ENCODE data around the gene SREBF1. TPM values are rescaled to one million over a fixed set of nuclear protein-coding genes. Genes with fewer than 3 reads are reported as not detected.

SREBF1 gene
- total RNA-seq, 4 donors from 2014 or later, result 118 to 226 (median 185) TPM

- Histone ChIP-seq H3K27ac (peak overlapping the region in 3 of 4 donors; percentile 48 to 83 (median 49)), H3K4me1 (peaks cover 7 to 63% (median 13%) of the 10 kb centered on the region in 4 donors), H3K4me3 (no peak overlapping the region), H3K36me3 (no peaks in the 10 kb centered on the region), H3K27me3 (no peaks in the 10 kb centered on the region), H3K9me3 (no peaks in the 10 kb centered on the region)
- no peak for TF ChIP-seq POLR2A (IDR thresholded peaks at IDR 0.05)
- TF ChIP-seq, protein P1, sequence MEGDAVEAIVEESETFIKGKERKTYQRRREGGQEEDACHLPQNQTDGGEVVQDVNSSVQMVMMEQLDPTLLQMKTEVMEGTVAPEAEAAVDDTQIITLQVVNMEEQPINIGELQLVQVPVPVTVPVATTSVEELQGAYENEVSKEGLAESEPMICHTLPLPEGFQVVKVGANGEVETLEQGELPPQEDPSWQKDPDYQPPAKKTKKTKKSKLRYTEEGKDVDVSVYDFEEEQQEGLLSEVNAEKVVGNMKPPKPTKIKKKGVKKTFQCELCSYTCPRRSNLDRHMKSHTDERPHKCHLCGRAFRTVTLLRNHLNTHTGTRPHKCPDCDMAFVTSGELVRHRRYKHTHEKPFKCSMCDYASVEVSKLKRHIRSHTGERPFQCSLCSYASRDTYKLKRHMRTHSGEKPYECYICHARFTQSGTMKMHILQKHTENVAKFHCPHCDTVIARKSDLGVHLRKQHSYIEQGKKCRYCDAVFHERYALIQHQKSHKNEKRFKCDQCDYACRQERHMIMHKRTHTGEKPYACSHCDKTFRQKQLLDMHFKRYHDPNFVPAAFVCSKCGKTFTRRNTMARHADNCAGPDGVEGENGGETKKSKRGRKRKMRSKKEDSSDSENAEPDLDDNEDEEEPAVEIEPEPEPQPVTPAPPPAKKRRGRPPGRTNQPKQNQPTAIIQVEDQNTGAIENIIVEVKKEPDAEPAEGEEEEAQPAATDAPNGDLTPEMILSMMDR (IDR thresholded peaks at IDR 0.05), result no peak
- no peak for DNase-seq
These were observed 57.7 kb downstream of the SREBF1 start for GRCh38 chr17:17779015-17779611.

DNA sequence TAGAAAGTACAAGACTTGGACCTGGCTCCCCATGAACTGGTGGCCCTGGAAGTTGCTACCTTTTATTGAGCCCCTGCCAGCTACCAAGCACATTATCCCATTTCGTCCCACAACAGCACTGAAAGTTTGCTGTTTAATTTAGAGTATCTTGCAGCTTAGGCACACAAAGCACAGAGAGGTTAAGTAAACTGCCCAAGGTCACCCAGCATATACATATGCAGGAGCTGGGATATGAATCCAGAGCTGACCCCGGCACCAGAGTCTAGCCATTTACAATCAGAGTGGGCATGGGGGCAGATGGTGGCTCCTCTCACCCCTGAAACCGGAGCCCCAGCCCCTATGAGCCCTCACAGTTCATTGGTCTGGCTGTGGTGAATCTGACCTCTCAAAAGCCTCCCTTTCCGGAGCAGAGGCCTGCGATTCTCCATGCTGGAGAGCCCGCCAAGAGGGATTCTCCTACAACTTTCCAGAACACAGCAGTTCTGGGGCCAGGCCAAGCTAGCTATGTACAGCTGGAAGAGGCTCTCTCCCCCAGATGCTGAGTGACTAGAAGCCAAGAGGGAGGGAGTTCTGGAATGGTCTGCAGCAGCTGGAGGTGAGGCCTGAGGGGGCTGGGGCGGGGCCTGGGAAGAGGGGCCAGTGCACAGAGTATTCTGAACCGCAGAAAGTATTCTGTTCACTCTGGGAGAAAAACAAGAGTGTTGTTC, 58.3 kb downstream of the SREBF1 start:
- TF ChIP-seq, protein P1 (IDR thresholded peaks at IDR 0.05), result no peak
- TF ChIP-seq POLR2A (IDR thresholded peaks at IDR 0.05), result no peak
- H3K4me3 ChIP-seq, result no peak overlapping the region
- H3K27me3 ChIP-seq, result no peaks in the 10 kb centered on the region
- no peaks in the 10 kb centered on the region for H3K36me3 ChIP-seq
- H3K9me3 ChIP-seq, result no peaks in the 10 kb centered on the region
- peak in 1 of 3 donors; percentile 69 for DNase-seq
- peak overlapping the region in 3 of 4 donors; percentile 49 to 83 (median 67) for H3K27ac ChIP-seq
- H3K4me1 ChIP-seq, result peaks cover 2 to 58% (median 9%) of the 10 kb centered on the region in 4 donors

GRCh38 chr17:17776889-17777288, 59.9 kb downstream of the SREBF1 start:
- no peak for TF ChIP-seq POLR2A (IDR thresholded peaks at IDR 0.05)
- TF ChIP-seq, protein P1 (IDR thresholded peaks at IDR 0.05), result no peak
- Histone ChIP-seq H3K27ac (no peak overlapping the region), H3K9me3 (no peaks in the 10 kb centered on the region), H3K36me3 (no peaks in the 10 kb centered on the region), H3K4me3 (no peak overlapping the region), H3K4me1 (peaks cover 0 to 43% (median 4%) of the 10 kb centered on the region in 4 donors), H3K27me3 (no peaks in the 10 kb centered on the region)
- DNase-seq, result no peak

GRCh38 chr17:17774009-17774881, 62.5 kb downstream of the SREBF1 start:
- DNase-seq, result peak in 2 of 3 donors; percentile 73 to 76
- TF ChIP-seq POLR2A (IDR thresholded peaks at IDR 0.05), result no peak
- TF ChIP-seq, protein P1 (IDR thresholded peaks at IDR 0.05), result peak in 4 of 6 experiments; percentile 15 to 65 (median 58)
- Histone ChIP-seq H3K27ac (peak overlapping the region in 2 of 4 donors; percentile 18 to 69), H3K27me3 (no peaks in the 10 kb centered on the region), H3K4me3 (no peak overlapping the region), H3K9me3 (no peaks in the 10 kb centered on the region), H3K36me3 (no peaks in the 10 kb centered on the region), H3K4me1 (peaks cover 0 to 38% (median 0%) of the 10 kb centered on the region in 4 donors)

DNA sequence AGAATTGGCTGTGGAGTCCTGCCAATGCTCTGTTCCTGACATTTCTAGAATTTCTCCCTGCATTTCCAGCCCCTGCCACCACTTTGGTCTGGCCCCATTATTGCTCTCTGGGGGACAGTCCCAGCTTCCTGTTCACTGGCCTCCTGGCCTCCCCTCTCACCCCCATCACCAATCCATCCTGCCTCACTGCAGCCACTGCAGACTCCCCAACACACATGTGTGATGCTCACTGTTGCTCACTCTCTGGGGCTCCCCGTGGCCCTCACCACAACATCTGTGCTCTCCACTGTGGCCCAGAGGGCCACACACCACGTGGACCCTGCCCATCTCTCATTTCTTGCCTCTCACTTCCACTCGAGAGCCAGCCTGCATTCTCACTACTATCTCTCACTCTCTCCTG, 64.6 kb downstream of the SREBF1 start:
- Histone ChIP-seq H3K4me3 (no peak overlapping the region), H3K27me3 (no peaks in the 10 kb centered on the region), H3K9me3 (no peaks in the 10 kb centered on the region), H3K36me3 (no peaks in the 10 kb centered on the region), H3K4me1 (peaks cover 0 to 26% (median 2%) of the 10 kb centered on the region in 4 donors), H3K27ac (no peak overlapping the region)
- TF ChIP-seq POLR2A (IDR thresholded peaks at IDR 0.05), result no peak
- TF ChIP-seq, protein P1 (IDR thresholded peaks at IDR 0.05), result no peak
- no peak for DNase-seq
